H1 (cell line): ENCODE results near the gene AKR1D1. TPM values are rescaled to one million over a fixed set of nuclear protein-coding genes. Genes with fewer than 3 reads are reported as not detected.

Experiments
- FOSL1 ChIP-seq: IDR thresholded peaks from 2 replicates; pipeline ENCODE4 v1.6.1; 2011; ENCODE audit warnings: mild to moderate bottlenecking, low read depth, low read length, moderate library complexity; ENCODE audit not compliant: insufficient read depth
- KDM5A ChIP-seq: fragments of 200-600 bp; IDR thresholded peaks from 2 replicates; pipeline ENCODE4 v1.7.1; 2012; ENCODE audit warnings: mild to moderate bottlenecking, low read length, inconsistent platforms, mixed read lengths
- SP1 ChIP-seq: IDR thresholded peaks from 2 replicates; pipeline ENCODE4 v1.6.1; 2011; ENCODE audit warnings: low read depth, low read length
- polyA plus RNA-seq, 7 experiments: library from polyadenylated mRNA; depleted of rRNA in 3 of 7; stranded (reverse) in 5 of 7; unstranded in 2 of 7; fragments of >200 nt in 5 of 7; fragments of 200-250 nt in 2 of 7; gene quantifications; 1 replicate in 5 of 7; 2 replicates in 1 of 7; 4 replicates in 1 of 7; pipeline versions ENCODE4 v1.2.1 to v1.2.3, GENCODE V29; 2011 to 2013; ENCODE audit warnings: missing spikeins in 2 of 7, mixed read lengths in 2 of 7
- total RNA-seq: library from RNA; stranded (reverse); fragmentation: NEBNext Ultra II Directional; extraction: Animal tissue kit (Norgen Biotek cat#: 25700); gene quantifications from 2 replicates; pipeline ENCODE4 v1.2.1, GENCODE V29; 2021
- TF ChIP-seq, protein P1 (sequence below), 3 experiments: IDR thresholded peaks; 1 replicate in 2 of 3; 2 replicates in 1 of 3; pipeline versions ENCODE4 v1.5.1 to v1.6.1; 2011; ENCODE audit warnings: low read length in 3 of 3, mild to moderate bottlenecking in 3 of 3, inconsistent platforms in 2 of 3, low read depth in 1 of 3, moderate library complexity in 1 of 3; ENCODE audit not compliant: insufficient read depth in 1 of 3; ENCODE audit errors: control extremely low read depth in 1 of 3

The AKR1D1 gene
- total and polyA plus RNA-seq, 2 of the 8 experiments (the other 6 are each of a cell fraction or from before 2014, with no cell fraction given), result not detected

DNA sequence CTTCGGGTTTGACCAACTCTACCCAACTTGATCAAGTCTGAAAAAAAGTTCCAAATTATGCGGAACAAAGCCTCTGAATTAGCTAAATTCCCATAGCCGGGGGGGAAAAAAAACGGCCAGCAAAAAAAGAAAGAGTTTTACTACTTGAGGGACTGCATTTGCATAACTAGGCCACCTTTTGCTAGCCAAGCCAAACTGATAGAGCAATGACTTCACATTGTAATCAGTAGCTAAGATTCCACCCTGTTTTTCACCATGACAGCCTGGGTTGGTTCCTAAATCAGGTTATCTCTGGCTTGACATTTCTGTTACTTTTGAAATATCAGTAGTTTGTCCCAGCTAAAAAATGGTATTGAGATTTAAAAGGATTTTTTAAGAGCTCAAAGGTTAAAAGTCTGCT lies 43.0 kb upstream of the AKR1D1 start (continued):
- no peak for TF ChIP-seq FOSL1
- TF ChIP-seq SP1, result no peak
- TF ChIP-seq, protein P1, sequence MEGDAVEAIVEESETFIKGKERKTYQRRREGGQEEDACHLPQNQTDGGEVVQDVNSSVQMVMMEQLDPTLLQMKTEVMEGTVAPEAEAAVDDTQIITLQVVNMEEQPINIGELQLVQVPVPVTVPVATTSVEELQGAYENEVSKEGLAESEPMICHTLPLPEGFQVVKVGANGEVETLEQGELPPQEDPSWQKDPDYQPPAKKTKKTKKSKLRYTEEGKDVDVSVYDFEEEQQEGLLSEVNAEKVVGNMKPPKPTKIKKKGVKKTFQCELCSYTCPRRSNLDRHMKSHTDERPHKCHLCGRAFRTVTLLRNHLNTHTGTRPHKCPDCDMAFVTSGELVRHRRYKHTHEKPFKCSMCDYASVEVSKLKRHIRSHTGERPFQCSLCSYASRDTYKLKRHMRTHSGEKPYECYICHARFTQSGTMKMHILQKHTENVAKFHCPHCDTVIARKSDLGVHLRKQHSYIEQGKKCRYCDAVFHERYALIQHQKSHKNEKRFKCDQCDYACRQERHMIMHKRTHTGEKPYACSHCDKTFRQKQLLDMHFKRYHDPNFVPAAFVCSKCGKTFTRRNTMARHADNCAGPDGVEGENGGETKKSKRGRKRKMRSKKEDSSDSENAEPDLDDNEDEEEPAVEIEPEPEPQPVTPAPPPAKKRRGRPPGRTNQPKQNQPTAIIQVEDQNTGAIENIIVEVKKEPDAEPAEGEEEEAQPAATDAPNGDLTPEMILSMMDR (IDR thresholded peaks at IDR 0.05; ENCODE audit: control extremely low read depth in 1 of 3, insufficient read depth in 1 of 3, low read depth in 1 of 3, low read length in 3 of 3), result no peak
- no peak for TF ChIP-seq KDM5A
